GM19397 (cell line): ENCODE results near the gene PRR18.

Experiments
- ATAC-seq: cut with Tn5 transposase; IDR thresholded peaks from one replicate; pipeline ENCODE4 v1.9.1; 2021; ENCODE audit warnings: mild to moderate bottlenecking, moderate library complexity; ENCODE audit not compliant: unreplicated experiment

PRR18 gene

GRCh38 chr6:166307082-166308032 is 835 bp downstream of the PRR18 start:
- no peak for ATAC-seq

DNA sequence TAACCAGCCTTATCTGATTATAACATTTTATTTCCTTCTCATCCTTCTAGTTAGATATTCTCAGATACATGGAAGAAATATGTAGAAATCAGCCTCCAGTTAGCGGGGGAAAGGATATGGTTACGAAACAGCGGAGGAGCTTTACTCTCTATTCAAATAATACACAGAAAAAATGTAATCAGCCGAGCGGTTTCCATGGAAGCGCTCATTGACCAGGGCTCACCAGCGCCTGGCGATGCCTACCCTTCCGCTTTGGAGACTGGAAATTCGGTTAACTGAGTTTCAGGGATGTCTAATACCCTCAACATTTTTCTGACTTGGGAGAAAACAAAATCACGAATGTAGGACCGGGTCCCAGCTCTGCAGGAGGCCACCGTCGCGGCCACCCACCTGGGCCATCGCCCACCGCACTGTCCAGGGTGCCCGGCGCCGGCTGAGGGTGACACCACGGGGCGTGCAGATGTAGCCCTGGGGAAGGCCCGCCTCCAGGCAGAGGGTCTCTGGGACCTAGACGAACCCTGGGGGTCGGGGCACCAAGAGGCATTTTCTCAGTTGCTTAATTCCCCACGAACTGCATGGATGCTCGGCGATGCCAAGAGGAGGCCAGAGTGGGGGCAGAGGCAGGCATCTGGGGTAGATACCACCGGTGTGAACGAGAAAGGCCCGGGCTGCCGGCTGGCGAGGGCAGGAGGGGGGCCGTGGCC is 1.7 kb downstream of the PRR18 start:
- ATAC-seq: no peak

DNA sequence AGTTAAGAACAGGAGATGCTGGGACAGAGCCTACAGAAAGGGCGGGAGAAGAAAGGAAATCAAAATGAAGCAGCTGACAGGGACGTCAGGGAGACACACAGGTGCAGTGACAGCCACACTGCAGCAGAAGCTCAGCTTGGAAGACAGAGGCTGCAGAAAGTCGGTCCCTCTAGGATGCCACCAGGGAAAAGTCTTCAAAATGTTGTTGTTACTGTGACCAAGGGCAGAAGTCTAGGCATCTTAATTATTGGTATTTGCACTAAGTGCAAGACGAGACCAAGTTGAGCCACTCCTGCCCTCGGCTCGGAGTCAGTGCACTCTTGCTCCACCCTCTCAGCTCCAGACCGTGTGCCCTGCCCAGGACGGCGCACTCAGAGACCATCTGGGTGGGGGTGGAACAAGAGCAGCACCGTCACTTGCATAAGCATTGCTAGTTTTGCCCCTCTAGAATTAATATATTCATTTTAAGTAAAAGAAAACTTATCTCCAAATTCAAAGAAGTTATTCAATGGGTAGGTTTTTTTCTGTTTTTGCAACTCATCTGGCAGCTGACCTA is 2.6 kb downstream of the PRR18 start:
- ATAC-seq: no peak

GRCh38 chr6:166304106-166304505 is 4.1 kb downstream of the PRR18 start:
- ATAC-seq: no peak

DNA sequence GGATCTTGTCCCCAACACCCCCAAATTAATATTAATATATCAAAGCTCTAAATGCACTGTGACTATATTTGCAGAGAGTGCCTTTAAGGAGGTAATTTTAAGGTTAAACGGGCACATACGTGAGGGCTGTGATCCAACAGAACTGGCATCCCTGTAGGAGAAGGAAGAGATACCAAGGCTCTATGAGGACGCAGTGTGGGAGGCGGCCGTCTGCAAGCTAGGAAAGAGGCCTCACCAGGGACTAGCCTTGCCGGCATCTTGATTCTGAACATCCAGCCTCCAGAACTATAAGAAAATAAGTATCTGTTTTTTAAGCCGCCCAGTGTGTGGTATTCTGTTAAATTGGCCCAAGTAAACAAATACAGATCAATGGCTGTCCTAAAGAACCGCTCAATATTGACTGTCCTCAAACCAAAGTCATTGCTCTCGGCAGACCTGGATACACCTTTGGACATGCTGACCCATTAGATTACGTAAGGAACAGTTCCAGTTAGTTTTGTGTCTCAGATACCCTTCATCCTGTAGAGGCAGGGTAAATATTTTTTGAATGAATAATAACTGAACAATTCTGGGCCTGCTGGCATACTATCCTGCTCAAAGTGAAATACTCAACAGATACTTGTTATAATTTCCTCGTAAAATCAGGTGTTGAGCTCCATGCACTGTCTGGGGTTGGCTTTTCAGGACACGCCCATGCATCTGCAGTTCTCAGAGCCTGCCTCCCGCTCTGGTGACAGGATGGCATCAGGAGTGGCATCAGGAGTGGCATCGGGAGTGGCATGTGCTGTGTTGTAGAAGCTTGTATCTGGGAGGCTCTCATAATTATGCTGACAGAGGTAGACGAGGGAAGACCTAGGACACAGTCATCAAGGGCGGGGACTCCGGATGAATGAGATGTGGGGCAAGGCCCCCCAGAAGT is 6.3 kb downstream of the PRR18 start:
- no peak for ATAC-seq

DNA sequence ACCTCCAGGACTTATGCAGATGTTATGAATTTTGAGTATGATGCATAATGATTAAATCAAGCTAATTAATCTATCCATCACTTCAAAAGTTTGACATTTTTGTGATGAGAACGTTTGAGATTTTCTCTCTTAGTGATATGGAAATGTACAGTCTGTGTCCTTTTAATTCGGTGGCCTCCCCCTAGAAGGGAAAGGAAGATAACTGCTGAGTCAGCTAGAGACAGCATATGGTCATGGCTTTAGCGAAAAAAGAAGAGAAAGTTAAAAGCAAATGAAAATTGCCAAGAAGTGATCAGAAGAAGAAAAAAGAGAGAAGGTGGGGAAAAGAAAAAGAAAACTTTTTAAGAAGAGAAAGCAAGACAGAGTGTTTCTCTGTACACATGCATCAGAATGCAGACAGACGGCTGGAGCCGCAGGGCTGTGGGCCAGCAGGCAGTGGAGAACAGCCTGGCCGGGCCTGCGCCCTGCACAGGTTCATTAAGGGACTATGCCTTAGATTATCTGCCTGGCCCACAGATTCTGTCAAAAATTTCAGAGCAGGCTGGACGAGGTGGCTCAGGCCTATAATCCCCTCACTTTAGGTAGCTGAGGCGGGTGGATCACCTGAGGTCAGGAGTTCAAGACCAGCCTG is 7.7 kb downstream of the PRR18 start:
- ATAC-seq: no peak

GRCh38 chr6:166297606-166298005 is 10.6 kb downstream of the PRR18 start:
- no peak for ATAC-seq

GRCh38 chr6:166296035-166296883 is 11.9 kb downstream of the PRR18 start:
- ATAC-seq: no peak

GRCh38 chr6:166293731-166294584 is 14.2 kb downstream of the PRR18 start:
- no peak for ATAC-seq

DNA sequence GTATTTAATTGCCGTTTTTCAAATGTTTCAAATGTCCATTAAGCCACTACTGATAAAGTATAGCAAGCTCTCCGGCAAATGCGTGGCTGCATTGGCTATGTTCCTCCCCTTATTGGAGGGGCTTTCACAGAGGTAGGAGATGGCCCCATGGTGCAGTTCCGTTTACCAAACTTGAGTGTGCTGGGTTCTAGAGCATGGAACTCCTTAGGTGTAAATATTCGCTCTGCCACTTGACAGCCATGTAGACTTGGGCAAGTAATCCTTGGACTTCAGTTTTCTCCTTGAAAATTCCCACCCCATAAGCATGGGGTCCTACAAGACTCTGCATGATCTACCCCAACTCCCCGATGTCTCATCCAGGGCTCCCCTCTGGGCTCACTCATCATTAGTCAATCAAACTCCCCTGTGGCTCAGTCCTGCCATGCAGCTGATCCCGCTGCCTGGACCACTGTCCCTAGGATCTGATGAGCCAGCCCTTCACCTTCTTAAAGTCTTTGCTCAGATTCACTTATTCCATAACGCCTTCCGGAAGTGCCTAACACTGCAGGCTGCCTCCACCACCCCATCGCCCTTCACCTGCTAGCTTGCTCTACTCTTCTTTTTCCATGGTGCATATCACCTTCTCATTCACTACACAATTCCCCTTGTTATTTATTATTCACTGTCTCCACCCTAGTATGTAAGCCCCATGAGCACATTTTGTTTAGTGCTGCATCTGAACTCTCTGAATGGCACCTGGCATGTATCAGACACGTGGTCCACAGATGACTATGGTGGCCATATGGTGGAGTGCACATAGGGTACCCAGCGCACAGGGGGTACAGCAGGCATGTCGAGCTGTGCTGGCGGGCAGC is 18.8 kb downstream of the PRR18 start:
- no peak for ATAC-seq

DNA sequence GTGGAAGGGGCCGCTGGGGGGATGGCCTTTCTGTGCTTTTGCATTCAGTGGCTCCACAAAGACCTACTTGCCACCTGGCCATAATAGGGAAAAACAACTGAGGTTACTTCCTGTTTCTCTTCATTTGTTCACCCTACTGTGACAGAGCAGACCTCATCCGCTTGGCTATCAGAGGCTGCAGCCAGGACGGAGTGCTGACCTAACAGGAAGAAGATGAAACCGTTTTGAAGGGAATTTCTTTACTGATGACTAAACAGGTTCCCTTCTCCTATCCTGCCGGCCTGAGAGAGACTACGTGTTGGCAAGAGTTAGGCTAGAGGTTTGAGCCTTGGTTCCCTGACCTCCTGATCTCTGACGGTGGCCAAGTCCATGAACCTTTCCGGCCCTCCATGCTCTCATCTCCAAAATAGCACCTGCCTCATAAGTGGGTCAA is 21.3 kb downstream of the PRR18 start:
- peak; percentile 92 for ATAC-seq

- no peak for ATAC-seq
These were observed 23.0 kb downstream of the PRR18 start for GRCh38 chr6:166285233-166285632.

DNA sequence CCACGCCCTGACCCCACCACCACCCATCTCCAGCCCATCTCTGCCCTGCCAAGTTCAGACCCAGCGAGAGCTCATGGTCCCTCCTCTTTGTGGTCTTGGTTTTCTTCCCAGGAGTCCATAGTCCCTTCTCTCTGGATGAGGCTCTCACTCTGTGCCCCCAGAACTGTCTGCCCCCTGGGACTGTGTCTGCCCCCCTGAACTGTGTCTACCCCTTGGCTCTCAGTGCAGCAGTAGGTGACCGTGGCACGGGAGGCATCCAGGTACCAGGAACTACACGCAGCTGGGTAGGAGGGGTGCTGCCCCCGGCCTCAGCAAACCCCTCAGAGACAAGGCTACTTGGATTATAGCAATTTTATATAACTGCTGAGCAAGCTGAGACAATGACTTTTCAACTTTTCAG is 23.6 kb downstream of the PRR18 start:
- ATAC-seq: no peak

GRCh38 chr6:166282394-166283032 is 25.7 kb downstream of the PRR18 start:
- ATAC-seq: no peak

DNA sequence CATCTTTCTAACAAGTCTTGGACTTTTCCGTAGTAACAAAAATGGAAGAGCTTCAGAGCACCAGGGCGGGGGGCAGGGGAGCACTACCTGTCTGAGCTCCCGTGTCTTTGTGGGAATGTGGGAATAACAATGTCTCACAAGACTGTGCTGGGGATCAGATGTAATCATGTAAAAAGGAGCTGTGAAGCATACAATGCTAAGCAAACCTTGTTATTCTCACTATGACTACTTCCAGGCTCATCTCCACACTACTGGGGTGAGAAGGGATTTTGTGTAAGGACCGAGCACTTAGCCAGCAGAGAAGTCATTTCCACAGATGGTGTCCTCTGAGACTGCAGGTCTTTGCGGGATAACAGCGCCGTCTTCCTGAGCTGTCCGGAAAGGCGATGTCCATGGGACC is 27.1 kb downstream of the PRR18 start:
- no peak for ATAC-seq

- no peak for ATAC-seq
These were observed 28.9 kb downstream of the PRR18 start for GRCh38 chr6:166279393-166279679.
